Measurements from ENCODE around the gene MT3.

MT3 gene

GRCh38 chr16:56626685-56627084, 37.4 kb downstream of the MT3 start:
- H3K27ac ChIP-seq (ENCODE audit: extremely low read depth, low read depth, low read length), result no peak overlapping the region
- TF ChIP-seq ZNF292 (tag by site-specific recombination; IDR thresholded peaks at IDR 0.05; ENCODE audit: borderline replicate concordance, low read depth), result no peak
- no peak for TF ChIP-seq RBAK (tag by site-specific recombination; IDR thresholded peaks at IDR 0.05)
- TF ChIP-seq ZNF10 (tag by site-specific recombination; IDR thresholded peaks at IDR 0.05), result no peak
- TF ChIP-seq ZNF26 (tag by site-specific recombination; IDR thresholded peaks at IDR 0.05), result no peak
- TF ChIP-seq ZIC2 (tag by site-specific recombination; IDR thresholded peaks at IDR 0.05), result no peak
- CTCF ChIA-PET, result interaction anchor here (0.7 to 1.3 kb wide), 3 partner anchors 9 to 75 kb away, joined by 3 to 4 read pairs (median 4); no protein-coding TSS in a partner anchor
- no peaks in the 10 kb centered on the region for H3K9me3 ChIP-seq (ENCODE audit: control insufficient read depth, insufficient read depth, low read depth, low read length)
- H3K36me3 ChIP-seq (ENCODE audit: control insufficient read depth in 2 of 2, insufficient read depth in 1 of 2, low read length in 2 of 2), result no peaks in the 10 kb centered on the region
- POLR2A ChIA-PET, result interaction anchor here (2.6 kb wide), 1 partner anchor 18 kb away, joined by 8 read pairs; the partner anchor contains the start of gene MT2A
- H3K4me3 ChIP-seq (ENCODE audit: low read depth, low read length), result no peak overlapping the region
- no peaks in the 10 kb centered on the region; the same call in 1 of the 2 replicates for H3K4me1 ChIP-seq (ENCODE audit: control insufficient read depth, insufficient read depth, low read length)

- CTCF ChIA-PET, result interaction anchor here (0.6 to 1.2 kb wide), 7 partner anchors 19 to 963 kb away, joined by 3 to 5 read pairs (median 3); no protein-coding TSS in a partner anchor
- POLR2A ChIA-PET, result no interaction called here
- H3K4me3 ChIP-seq (ENCODE audit: low read depth, low read length), result no peak overlapping the region
Observed at GRCh38 chr16:56628486-56629350, 39.4 kb downstream of the MT3 start.

More at GRCh38 chr16:56628486-56629350, 39.4 kb downstream of the MT3 start:
- Histone ChIP-seq H3K4me1 (ENCODE audit: control insufficient read depth, insufficient read depth, low read length) (no peaks in the 10 kb centered on the region; the same call in 1 of the 2 replicates), H3K27ac (ENCODE audit: extremely low read depth, low read depth, low read length) (no peak overlapping the region), H3K36me3 (ENCODE audit: control insufficient read depth in 2 of 2, insufficient read depth in 1 of 2, low read length in 2 of 2) (no peaks in the 10 kb centered on the region), H3K9me3 (ENCODE audit: control insufficient read depth, insufficient read depth, low read depth, low read length) (no peaks in the 10 kb centered on the region)
- no peak for TF ChIP-seq ZNF510 (tag by site-specific recombination; IDR thresholded peaks at IDR 0.05; ENCODE audit: insufficient replicate concordance)
- no peak for TF ChIP-seq ZNF747 (tag by site-specific recombination; IDR thresholded peaks at IDR 0.05)
- no peak for TF ChIP-seq REST (tag by site-specific recombination; IDR thresholded peaks at IDR 0.05)
- no peak for TF ChIP-seq ZFHX2 (tag by site-specific recombination; conservative IDR thresholded peaks at IDR 0.05)
- TF ChIP-seq ZNF274 (IDR thresholded peaks at IDR 0.05; ENCODE audit: low read length), result no peak
- no peak for TF ChIP-seq ZNF274 (tag by site-specific recombination; IDR thresholded peaks at IDR 0.05; ENCODE audit: borderline replicate concordance)
- no peak for TF ChIP-seq CTCF (tag by site-specific recombination; IDR thresholded peaks at IDR 0.05)
- TF ChIP-seq ZNF488 (tag by site-specific recombination; IDR thresholded peaks at IDR 0.05), result no peak
- TF ChIP-seq ZSCAN30 (tag by site-specific recombination; IDR thresholded peaks at IDR 0.05), result no peak
- TF ChIP-seq ZSCAN4 (tag by site-specific recombination; IDR thresholded peaks at IDR 0.05), result no peak
- TF ChIP-seq TRIM28 (IDR thresholded peaks at IDR 0.05; ENCODE audit: borderline replicate concordance, low read length), result no peak
- no peak for TF ChIP-seq ZNF426 (tag by site-specific recombination; IDR thresholded peaks at IDR 0.05)
- TF ChIP-seq ZNF621 (tag by site-specific recombination; IDR thresholded peaks at IDR 0.05), result no peak
- no peak for TF ChIP-seq ZNF350 (tag by site-specific recombination; IDR thresholded peaks at IDR 0.05)

All from HEK293 (cell line).